ENCODE measurements around the gene UNC13D.
"Not testable (repeated sequence)": the region's sequence is repeated elsewhere in the genome, so short reads cannot be mapped to it uniquely, and the experiment has no call there.

The UNC13D gene

GRCh38 chr17:75820094-75821080 lies 23.8 kb downstream of the UNC13D start:
- no peak for DNase-seq (ENCODE audit: low spot score)

GRCh38 chr17:75819678-75820077 lies 24.5 kb downstream of the UNC13D start:
- no peak for DNase-seq (ENCODE audit: low spot score)

- no peak for DNase-seq (ENCODE audit: low spot score)
These were observed 25.1 kb downstream of the UNC13D start for GRCh38 chr17:75819116-75819515.

GRCh38 chr17:75818326-75818885 lies 25.8 kb downstream of the UNC13D start:
- DNase-seq (ENCODE audit: low spot score): no peak

- no peak for DNase-seq (ENCODE audit: low spot score)
These were observed 26.6 kb downstream of the UNC13D start for GRCh38 chr17:75817571-75817970.

- no peak for DNase-seq (ENCODE audit: low spot score)
These were observed 27.5 kb downstream of the UNC13D start for GRCh38 chr17:75816693-75817092.

- no peak for DNase-seq (ENCODE audit: low spot score)
These were observed 28.8 kb downstream of the UNC13D start for GRCh38 chr17:75815399-75815798.

GRCh38 chr17:75814900-75815373 lies 29.3 kb downstream of the UNC13D start:
- DNase-seq (ENCODE audit: low spot score): peak; percentile 53

GRCh38 chr17:75814021-75814395 lies 30.2 kb downstream of the UNC13D start:
- DNase-seq (ENCODE audit: low spot score): no peak

GRCh38 chr17:75813081-75814020 lies 30.9 kb downstream of the UNC13D start:
- no peak for DNase-seq (ENCODE audit: low spot score)

- no peak for DNase-seq (ENCODE audit: low spot score)
These were observed 31.8 kb downstream of the UNC13D start for GRCh38 chr17:75812096-75813013.

GRCh38 chr17:75811174-75811573 lies 33.0 kb downstream of the UNC13D start:
- DNase-seq (ENCODE audit: low spot score): no peak

GRCh38 chr17:75810756-75811155 lies 33.4 kb downstream of the UNC13D start:
- DNase-seq (ENCODE audit: low spot score): not testable (repeated sequence)

GRCh38 chr17:75810216-75810615 lies 34.0 kb downstream of the UNC13D start:
- DNase-seq (ENCODE audit: low spot score): no peak

- no peak for DNase-seq (ENCODE audit: low spot score)
These were observed 34.5 kb downstream of the UNC13D start for GRCh38 chr17:75809631-75810111.

GRCh38 chr17:75808905-75809621 lies 35.1 kb downstream of the UNC13D start:
- DNase-seq (ENCODE audit: low spot score): peak; percentile 52

GRCh38 chr17:75808549-75808904 lies 35.7 kb downstream of the UNC13D start:
- no peak for DNase-seq (ENCODE audit: low spot score)

- DNase-seq (ENCODE audit: low spot score): no peak
These were observed 36.3 kb downstream of the UNC13D start for GRCh38 chr17:75807861-75808260.

GRCh38 chr17:75806822-75807500 lies 37.2 kb downstream of the UNC13D start:
- no peak for DNase-seq (ENCODE audit: low spot score)

- no peak for DNase-seq (ENCODE audit: low spot score)
These were observed 40.3 kb downstream of the UNC13D start for GRCh38 chr17:75803883-75804282.
